HS-5 (cell line): ENCODE results near the gene TYW5.
A peak's percentile ranks its signal among the peaks of the same experiment; 100 is the strongest.

ENCODE experiments used
- DNase-seq: peaks from one replicate; pipeline ENCODE4 v3.0.0-alpha.2; 2012; ENCODE audit warnings: low read depth

The TYW5 gene

DNA sequence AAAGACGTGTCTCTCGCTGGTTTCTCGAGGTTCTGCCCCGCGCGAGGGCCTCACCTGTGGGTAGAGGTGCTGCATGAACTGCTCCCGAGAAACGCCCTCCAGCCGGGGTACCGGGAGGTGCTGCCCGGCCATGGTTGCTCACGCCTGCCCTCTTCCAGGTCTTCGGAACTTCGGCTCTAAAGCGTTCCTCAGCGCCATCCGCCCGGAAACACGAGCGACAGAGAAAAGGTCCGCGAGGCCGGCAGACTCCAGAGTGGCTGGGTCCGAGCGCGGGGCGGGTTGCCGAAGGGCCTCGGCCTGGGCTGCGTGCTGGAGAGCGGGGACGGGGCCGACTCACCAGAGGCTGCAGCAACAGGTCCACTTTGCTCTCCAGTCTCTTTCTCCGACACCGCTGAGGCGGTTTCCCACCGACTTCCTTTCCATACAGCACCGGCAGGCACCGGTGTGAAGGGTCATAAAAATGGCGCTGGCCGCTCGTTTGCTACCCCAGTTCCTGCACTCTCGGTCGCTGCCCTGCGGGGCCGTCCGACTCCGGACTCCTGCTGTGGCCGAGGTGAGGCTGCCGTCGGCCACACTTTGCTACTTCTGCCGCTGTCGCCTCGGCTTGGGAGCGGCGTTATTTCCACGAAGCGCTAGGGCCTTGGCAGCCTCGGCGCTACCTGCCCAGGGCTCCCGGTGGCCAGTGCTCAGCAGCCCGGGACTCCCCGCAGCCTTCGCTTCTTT, at the start of gene TYW5, which contains the start of gene MAIP1:
TYW5 (minus strand) TSS at position 153 of the 723 bp plus-strand sequence; CDS start at position 132, 21 bp downstream.
MAIP1 (plus strand) TSS at position 244 of the 723 bp plus-strand sequence; CDS start at position 461, 217 bp downstream.
- DNase-seq, result peak; percentile 70

- no peak for DNase-seq
Observed at GRCh38 chr2:200003444-200003843, 48.2 kb upstream of the TYW5 start.

GRCh38 chr2:200000444-200001163, 45.3 kb upstream of the TYW5 start:
- no peak for DNase-seq

GRCh38 chr2:199999166-199999565, 43.9 kb upstream of the TYW5 start:
- no peak for DNase-seq

DNA sequence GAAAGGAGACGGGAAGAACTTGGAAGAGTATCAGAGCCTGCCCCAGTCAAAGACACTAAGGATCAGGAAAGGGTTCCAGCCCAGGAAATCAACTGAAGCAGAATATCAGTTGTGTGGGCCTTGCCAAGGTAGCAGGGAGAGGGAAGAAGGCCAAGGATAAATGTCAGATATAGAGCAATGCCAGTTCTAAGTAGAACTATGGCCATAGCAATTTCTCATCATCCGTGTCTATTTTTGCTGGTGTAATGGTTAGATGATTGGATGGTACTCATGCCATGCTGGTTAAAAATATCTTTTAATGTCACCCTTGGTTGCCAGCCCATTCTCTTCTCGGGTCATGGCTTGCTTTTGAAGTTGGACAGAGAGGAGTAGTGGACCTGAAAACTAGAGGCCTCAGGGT, 42.0 kb upstream of the TYW5 start:
- DNase-seq, result no peak

GRCh38 chr2:199994896-199995295, 39.6 kb upstream of the TYW5 start:
- DNase-seq, result no peak

GRCh38 chr2:199994371-199994770, 39.1 kb upstream of the TYW5 start:
- no peak for DNase-seq

- DNase-seq, result no peak
Observed at GRCh38 chr2:199992296-199992695, 37.0 kb upstream of the TYW5 start.

- DNase-seq, result no peak
Observed at GRCh38 chr2:199991691-199992090, 36.4 kb upstream of the TYW5 start.

DNA sequence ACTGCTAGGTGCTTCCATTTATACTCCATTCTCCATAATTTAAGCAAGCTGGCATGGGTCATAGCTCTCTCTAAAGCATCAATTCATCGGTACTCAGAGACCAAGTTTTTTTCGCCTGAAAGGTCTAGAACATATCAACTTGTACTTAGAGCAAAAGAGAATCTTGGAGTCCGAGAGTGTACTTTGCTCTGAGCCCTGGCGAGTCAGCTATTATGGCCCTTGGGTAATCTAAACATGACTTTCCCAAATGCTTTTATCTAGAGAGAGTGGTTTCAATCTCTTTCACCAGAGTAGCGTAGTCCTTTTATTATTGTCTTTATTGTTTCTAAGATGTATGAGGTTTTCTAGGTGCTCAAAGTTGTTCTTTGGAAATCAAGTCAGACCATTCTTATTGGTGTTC, 34.5 kb upstream of the TYW5 start:
- no peak for DNase-seq

DNA sequence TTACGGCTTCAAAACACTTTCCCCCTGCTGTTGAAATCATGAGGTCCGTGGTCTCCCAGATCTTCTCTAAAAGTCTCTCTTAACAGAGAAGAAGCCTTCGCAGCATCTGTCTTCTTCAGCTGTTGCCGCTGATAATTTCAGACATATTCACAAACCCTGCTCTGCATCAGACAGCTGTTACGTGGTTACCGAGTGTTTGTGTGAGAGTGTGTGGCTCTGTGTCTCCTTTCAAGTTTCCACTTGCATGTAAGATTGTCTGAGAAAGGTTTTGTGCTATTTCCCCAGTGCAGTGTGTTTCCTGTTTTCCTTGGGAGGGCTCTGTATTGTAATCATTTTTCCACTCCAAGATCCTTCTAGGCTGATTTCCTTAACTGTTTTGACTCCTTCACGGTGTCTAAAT, 32.9 kb upstream of the TYW5 start:
- DNase-seq, result no peak

DNA sequence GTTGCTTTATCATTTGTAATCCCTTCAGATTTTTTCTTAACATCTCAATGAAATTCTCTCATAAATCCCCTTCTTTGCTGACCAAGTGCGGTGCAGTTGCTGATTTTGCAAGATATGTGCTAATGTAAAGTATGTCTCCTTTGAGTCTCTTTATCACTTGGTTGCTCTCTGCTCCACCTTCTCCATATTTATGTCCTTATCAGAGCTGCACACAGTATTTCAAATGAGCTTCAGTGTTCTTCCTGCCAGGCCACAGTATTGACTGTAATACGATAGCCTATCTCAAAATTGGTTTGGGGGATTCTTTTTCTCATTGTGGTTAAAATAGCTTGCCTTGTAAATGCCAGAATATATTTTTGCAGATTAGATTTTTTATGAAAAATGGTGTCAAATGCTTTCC, 32.3 kb upstream of the TYW5 start:
- DNase-seq, result no peak

DNA sequence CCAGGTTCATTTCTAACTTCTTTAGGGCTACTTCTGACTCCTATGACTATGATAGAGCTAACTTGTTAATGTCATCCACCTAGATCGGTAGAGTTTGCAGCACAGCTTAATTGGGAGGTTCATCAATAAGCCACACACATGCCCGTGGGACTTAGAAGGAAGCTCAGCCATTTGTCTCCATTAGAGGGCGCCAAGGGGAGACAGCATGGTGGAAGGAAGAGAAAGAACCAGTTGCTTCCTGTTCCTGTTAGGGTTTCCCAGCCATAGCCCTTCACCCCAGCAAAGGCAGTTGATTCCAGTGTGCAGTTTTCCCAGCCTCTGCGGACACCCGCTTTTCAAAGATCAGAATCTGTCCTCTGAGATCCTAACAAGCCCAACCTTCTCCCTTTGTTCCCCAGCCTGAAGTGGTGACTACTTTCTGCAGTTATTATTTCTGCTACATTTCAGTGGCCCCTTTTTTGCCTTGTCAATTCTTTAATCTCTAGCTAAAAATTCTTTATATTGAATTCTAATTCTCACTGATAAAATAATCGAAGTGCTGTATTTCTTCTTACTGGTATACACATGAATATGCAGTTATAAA, 30.4 kb upstream of the TYW5 start:
- DNase-seq, result peak; percentile 62

DNA sequence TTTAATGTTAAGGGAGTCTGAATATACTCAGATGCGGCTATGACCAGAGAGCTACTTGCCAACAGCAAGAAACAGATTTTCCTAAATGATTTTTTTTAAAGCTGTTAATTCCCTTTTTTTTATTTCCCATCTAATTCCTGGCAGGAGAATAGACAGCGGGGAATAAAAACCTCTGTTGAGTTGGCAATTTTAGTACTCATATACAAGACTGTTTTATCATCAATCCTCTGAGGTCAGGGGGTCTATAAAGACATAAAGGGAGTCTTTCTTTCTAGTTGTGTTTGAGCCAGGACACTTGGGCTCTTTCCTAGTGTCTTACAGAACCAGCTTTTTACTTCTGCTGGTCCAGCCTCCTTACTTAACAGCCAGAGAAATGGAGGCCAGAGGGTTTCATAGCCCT, 29.5 kb upstream of the TYW5 start:
- no peak for DNase-seq

GRCh38 chr2:199984159-199984558, 28.9 kb upstream of the TYW5 start:
- no peak for DNase-seq

DNA sequence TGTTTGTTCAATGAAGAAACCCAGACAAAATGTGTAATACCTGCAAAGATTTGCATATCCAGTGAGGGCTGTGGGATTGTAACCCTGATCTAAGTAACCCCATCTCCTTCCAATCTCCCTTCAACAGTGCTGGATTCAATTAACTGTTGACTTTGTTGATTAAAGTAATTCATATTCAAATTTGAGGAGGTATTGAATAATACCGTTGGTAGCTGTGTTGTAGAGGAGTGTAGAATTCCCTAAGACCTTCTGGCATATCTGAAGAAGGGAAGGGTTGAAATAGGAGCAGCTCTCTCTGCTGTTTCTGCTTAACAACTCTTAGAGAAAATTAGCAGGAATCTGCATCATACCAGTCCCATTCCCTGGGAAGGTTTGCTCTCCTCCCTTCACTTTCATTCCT, 28.2 kb upstream of the TYW5 start:
- no peak for DNase-seq

DNA sequence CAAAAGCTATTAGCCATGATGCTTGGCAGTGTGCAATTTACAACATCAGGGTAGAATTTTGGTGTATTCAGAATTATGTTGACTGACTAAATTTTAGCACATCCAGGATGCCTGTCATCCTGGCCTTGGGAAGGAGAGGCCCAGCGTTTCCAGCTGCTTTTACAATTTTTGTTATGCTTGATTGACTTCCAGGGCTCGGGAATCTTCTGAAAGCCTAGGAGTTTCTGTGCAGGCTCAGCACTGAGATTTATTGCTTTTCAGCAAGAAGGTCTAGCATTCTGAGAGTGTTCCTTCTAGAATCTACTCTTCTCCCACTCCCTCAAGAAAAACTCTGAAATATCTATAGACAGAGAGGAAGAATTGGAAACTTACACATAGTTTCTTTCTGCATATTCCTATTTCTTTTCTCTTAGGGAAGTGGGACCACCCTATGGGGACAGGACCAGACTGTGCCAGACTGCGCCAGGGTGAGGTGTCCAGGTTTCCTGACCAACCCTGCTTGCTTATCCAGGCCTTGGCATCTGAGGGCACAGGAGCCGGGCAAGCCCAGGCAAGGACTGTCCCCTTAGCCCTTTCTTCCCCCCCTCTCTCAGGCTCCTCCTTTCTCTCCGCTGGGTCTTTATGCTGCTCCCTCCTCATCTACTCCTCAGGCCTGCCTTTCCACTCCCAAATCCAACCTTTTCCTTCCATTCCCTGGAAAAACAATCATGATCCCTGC, 27.0 kb upstream of the TYW5 start:
- DNase-seq, result no peak

- DNase-seq, result peak; percentile 68
Observed at GRCh38 chr2:199979832-199980628, 24.7 kb upstream of the TYW5 start.

- no peak for DNase-seq
Observed at GRCh38 chr2:199979398-199979797, 24.1 kb upstream of the TYW5 start.

DNA sequence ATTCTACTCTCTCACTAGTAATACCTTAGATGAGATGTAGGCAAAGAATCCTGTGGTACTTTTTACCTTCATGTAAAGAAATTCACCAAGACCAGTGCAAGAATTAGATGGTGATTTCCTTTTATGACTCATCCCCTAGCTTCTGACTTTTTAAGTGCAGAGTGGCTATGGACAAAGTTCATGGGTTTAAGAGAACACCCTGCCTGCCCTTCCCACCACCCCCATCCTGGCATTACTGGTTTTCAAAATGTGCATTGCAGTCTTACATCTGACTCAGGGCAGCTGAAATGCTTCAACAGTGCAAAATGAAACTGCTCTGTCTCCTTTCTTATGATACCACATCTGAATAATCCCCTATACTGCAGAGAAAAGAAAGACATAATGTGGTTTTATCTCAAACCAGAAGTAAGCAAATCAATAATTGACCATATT, 22.7 kb upstream of the TYW5 start:
- DNase-seq, result peak; percentile 49

DNA sequence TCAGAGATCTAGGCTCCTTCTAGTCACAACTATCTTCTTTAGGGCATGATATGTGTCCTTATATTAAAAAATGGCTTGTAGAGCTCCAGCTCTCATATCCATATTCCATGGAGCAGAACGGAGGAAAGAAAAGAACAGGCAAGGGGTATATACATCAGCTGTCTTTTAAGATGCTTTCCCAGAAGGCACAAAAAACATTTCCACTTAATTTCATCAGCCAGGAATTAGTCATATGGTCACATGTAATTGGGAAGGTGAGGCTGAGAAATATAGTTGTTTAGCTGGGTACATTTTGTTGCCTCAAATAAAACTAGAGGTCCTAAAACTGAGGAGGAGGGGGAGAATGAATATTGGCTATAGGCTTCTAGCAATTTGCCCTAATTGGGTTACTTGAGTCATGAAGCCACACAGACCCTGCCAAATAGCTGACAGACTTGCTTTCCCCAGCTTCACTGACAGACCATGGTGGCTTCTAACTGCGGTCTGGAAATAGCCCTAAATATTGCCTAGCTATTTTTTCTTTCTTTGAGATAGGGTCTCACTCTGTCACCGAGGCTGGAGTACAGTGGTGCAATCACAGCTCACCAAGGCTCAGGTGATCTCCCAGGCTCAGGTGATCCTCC, 20.1 kb upstream of the TYW5 start:
- no peak for DNase-seq
